Measurements from ENCODE around the gene LRRC28.

The LRRC28 gene

GRCh38 chr15:99404454-99404853 is 153.2 kb downstream of the LRRC28 start:
- H3K36me3 ChIP-seq (ENCODE audit: insufficient read depth, insufficient read length, low read length), result no peaks in the 10 kb centered on the region
- H3K27me3 ChIP-seq (ENCODE audit: insufficient read depth, insufficient read length), result no peaks in the 10 kb centered on the region
- H3K9me3 ChIP-seq (ENCODE audit: insufficient read depth, low read length), result no peaks in the 10 kb centered on the region
- no peak for DNase-seq (ENCODE audit: low read depth, low spot score)
- no peak overlapping the region for H3K4me3 ChIP-seq (ENCODE audit: insufficient read length, low read depth)
- peaks cover 11% of the 10 kb centered on the region for H3K4me1 ChIP-seq (ENCODE audit: insufficient read depth, insufficient read length)
- TF ChIP-seq SUZ12 (IDR thresholded peaks at IDR 0.05; ENCODE audit: extremely low read depth, insufficient read depth, insufficient read length) (no peak), ZNF274 (IDR thresholded peaks at IDR 0.05; ENCODE audit: low read depth, low read length) (no peak), YY1 (IDR thresholded peaks at IDR 0.05; ENCODE audit: insufficient read depth, insufficient read length) (no peak)
- no peak overlapping the region for H3K9ac ChIP-seq (ENCODE audit: insufficient read length, low read depth)

DNA sequence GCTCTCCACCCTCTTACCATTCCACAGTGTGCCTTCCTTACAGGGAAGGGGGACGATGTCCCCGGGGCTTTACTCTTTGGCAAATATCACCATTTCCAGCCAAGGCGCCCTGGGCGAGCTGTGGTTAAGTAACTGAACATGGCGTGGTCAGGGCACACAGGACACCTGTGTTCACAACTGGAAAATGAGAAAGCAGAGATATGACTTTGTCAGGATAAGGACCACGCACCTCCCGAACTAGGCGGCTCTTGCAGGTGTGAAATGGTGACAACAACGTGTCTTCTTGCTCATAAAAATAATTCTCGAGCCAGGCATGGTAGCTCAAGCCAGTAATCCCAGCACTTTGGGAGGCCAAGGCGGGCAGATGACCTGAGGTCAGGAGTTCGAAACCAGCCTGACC is 154.8 kb downstream of the LRRC28 start:
- Histone ChIP-seq H3K36me3 (ENCODE audit: insufficient read depth, insufficient read length, low read length) (no peaks in the 10 kb centered on the region), H3K27me3 (ENCODE audit: insufficient read depth, insufficient read length) (no peaks in the 10 kb centered on the region), H3K9ac (ENCODE audit: insufficient read length, low read depth) (no peak overlapping the region), H3K4me1 (ENCODE audit: insufficient read depth, insufficient read length) (peaks cover 11% of the 10 kb centered on the region), H3K9me3 (ENCODE audit: insufficient read depth, low read length) (no peaks in the 10 kb centered on the region), H3K4me3 (ENCODE audit: insufficient read length, low read depth) (no peak overlapping the region)
- no peak for DNase-seq (ENCODE audit: low read depth, low spot score)
- TF ChIP-seq SUZ12 (IDR thresholded peaks at IDR 0.05; ENCODE audit: extremely low read depth, insufficient read depth, insufficient read length) (no peak), ZNF274 (IDR thresholded peaks at IDR 0.05; ENCODE audit: low read depth, low read length) (no peak), YY1 (IDR thresholded peaks at IDR 0.05; ENCODE audit: insufficient read depth, insufficient read length) (no peak)

GRCh38 chr15:99406716-99407487 is 155.6 kb downstream of the LRRC28 start:
- no peak for TF ChIP-seq YY1 (IDR thresholded peaks at IDR 0.05; ENCODE audit: insufficient read depth, insufficient read length)
- TF ChIP-seq ZNF274 (IDR thresholded peaks at IDR 0.05; ENCODE audit: low read depth, low read length), result no peak
- TF ChIP-seq SUZ12 (IDR thresholded peaks at IDR 0.05; ENCODE audit: extremely low read depth, insufficient read depth, insufficient read length), result no peak
- DNase-seq (ENCODE audit: low read depth, low spot score), result no peak
- no peak overlapping the region for H3K4me3 ChIP-seq (ENCODE audit: insufficient read length, low read depth)
- H3K9me3 ChIP-seq (ENCODE audit: insufficient read depth, low read length), result no peaks in the 10 kb centered on the region
- no peaks in the 10 kb centered on the region for H3K36me3 ChIP-seq (ENCODE audit: insufficient read depth, insufficient read length, low read length)
- H3K9ac ChIP-seq (ENCODE audit: insufficient read length, low read depth), result no peak overlapping the region
- H3K27me3 ChIP-seq (ENCODE audit: insufficient read depth, insufficient read length), result no peaks in the 10 kb centered on the region
- H3K4me1 ChIP-seq (ENCODE audit: insufficient read depth, insufficient read length), result peaks cover 11% of the 10 kb centered on the region

DNA sequence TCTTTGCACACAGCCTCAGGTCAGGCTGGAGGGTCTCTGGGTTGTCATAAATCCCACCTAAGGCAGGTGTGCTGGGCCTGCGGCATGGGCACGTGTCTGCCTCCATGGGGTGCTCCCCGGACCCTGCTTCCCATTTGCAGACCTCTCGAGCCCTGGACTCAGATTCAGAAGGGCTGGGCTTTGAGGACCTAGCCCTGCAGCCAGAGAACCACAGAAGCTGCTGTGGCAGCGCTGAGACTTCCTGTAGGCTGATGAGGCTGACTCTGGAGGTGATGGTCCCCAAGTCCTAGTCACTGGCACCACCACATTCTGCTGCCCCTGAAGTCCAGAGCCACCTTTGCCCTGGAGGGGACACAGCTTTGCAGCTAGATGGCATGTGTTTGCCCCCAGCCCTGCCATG is 156.4 kb downstream of the LRRC28 start:
- TF ChIP-seq SUZ12 (IDR thresholded peaks at IDR 0.05; ENCODE audit: extremely low read depth, insufficient read depth, insufficient read length), result no peak
- H3K9me3 ChIP-seq (ENCODE audit: insufficient read depth, low read length), result no peaks in the 10 kb centered on the region
- no peak overlapping the region for H3K9ac ChIP-seq (ENCODE audit: insufficient read length, low read depth)
- no peaks in the 10 kb centered on the region for H3K36me3 ChIP-seq (ENCODE audit: insufficient read depth, insufficient read length, low read length)
- H3K27me3 ChIP-seq (ENCODE audit: insufficient read depth, insufficient read length), result no peaks in the 10 kb centered on the region
- peaks cover 8% of the 10 kb centered on the region for H3K4me1 ChIP-seq (ENCODE audit: insufficient read depth, insufficient read length)
- H3K4me3 ChIP-seq (ENCODE audit: insufficient read length, low read depth), result no peak overlapping the region
- no peak for DNase-seq (ENCODE audit: low read depth, low spot score)

- no peak for TF ChIP-seq ZNF274 (IDR thresholded peaks at IDR 0.05; ENCODE audit: low read depth, low read length)
- TF ChIP-seq YY1 (IDR thresholded peaks at IDR 0.05; ENCODE audit: insufficient read depth, insufficient read length), result no peak
- TF ChIP-seq SUZ12 (IDR thresholded peaks at IDR 0.05; ENCODE audit: extremely low read depth, insufficient read depth, insufficient read length), result no peak
- no peak for DNase-seq (ENCODE audit: low read depth, low spot score)
- Histone ChIP-seq H3K4me1 (ENCODE audit: insufficient read depth, insufficient read length) (peaks cover 8% of the 10 kb centered on the region), H3K9ac (ENCODE audit: insufficient read length, low read depth) (no peak overlapping the region), H3K4me3 (ENCODE audit: insufficient read length, low read depth) (no peak overlapping the region), H3K36me3 (ENCODE audit: insufficient read depth, insufficient read length, low read length) (no peaks in the 10 kb centered on the region), H3K27me3 (ENCODE audit: insufficient read depth, insufficient read length) (no peaks in the 10 kb centered on the region), H3K9me3 (ENCODE audit: insufficient read depth, low read length) (no peaks in the 10 kb centered on the region)
Measured at GRCh38 chr15:99408236-99409096, 157.2 kb downstream of the LRRC28 start.

- Histone ChIP-seq H3K36me3 (ENCODE audit: insufficient read depth, insufficient read length, low read length) (no peaks in the 10 kb centered on the region), H3K9ac (ENCODE audit: insufficient read length, low read depth) (no peak overlapping the region), H3K4me3 (ENCODE audit: insufficient read length, low read depth) (no peak overlapping the region), H3K4me1 (ENCODE audit: insufficient read depth, insufficient read length) (peaks cover 5% of the 10 kb centered on the region), H3K9me3 (ENCODE audit: insufficient read depth, low read length) (no peaks in the 10 kb centered on the region), H3K27me3 (ENCODE audit: insufficient read depth, insufficient read length) (no peaks in the 10 kb centered on the region)
- TF ChIP-seq YY1 (IDR thresholded peaks at IDR 0.05; ENCODE audit: insufficient read depth, insufficient read length) (no peak), SUZ12 (IDR thresholded peaks at IDR 0.05; ENCODE audit: extremely low read depth, insufficient read depth, insufficient read length) (no peak), ZNF274 (IDR thresholded peaks at IDR 0.05; ENCODE audit: low read depth, low read length) (no peak)
- DNase-seq (ENCODE audit: low read depth, low spot score), result peak; percentile 38
Measured at GRCh38 chr15:99409097-99409473, 157.8 kb downstream of the LRRC28 start.

DNA sequence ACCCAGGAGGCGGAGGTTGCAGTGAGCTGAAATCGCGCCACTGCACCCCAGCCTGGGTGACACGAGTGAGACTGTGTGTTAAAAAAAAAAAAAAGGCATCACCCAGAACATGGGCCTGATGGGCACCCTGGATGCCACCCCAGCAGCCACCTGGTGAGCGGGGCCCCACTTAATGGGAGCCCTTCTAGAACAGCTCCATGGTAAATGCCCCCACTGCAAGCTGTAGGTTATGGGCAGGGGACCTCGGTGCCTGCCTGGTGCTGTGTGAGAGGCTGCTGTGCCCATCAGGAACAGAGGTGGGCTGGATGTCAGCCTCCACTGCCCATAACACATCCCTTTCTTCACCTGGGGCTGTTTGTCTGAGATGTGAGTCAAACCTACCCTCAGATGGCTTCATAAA is 158.3 kb downstream of the LRRC28 start:
- Histone ChIP-seq H3K4me3 (ENCODE audit: insufficient read length, low read depth) (no peak overlapping the region), H3K4me1 (ENCODE audit: insufficient read depth, insufficient read length) (peaks cover 5% of the 10 kb centered on the region), H3K9ac (ENCODE audit: insufficient read length, low read depth) (no peak overlapping the region), H3K36me3 (ENCODE audit: insufficient read depth, insufficient read length, low read length) (no peaks in the 10 kb centered on the region), H3K27me3 (ENCODE audit: insufficient read depth, insufficient read length) (no peaks in the 10 kb centered on the region), H3K9me3 (ENCODE audit: insufficient read depth, low read length) (no peaks in the 10 kb centered on the region)
- TF ChIP-seq SUZ12 (IDR thresholded peaks at IDR 0.05; ENCODE audit: extremely low read depth, insufficient read depth, insufficient read length), result no peak
- DNase-seq (ENCODE audit: low read depth, low spot score), result no peak

Data from NT2/D1 (cell line).